Measurements from ENCODE around the gene PLXND1.
A peak's percentile ranks its signal among the peaks of the same experiment; 100 is the strongest.

The PLXND1 gene

GRCh38 chr3:129559565-129560079, 46.9 kb downstream of the PLXND1 start:
- H3K4me3 ChIP-seq (replicated peaks; ENCODE audit: low read depth, low read length): peak overlapping the region; percentile 74
- no peak for TF ChIP-seq CTCF (IDR thresholded peaks at IDR 0.05; ENCODE audit: low read depth, low read length, missing control alignments)
- no peak for DNase-seq (ENCODE audit: extremely low read depth, low read depth)

- H3K4me3 ChIP-seq (replicated peaks; ENCODE audit: low read depth, low read length): peak overlapping the region; percentile 74
- peak; percentile 63 for DNase-seq (ENCODE audit: extremely low read depth, low read depth)
- TF ChIP-seq CTCF (IDR thresholded peaks at IDR 0.05; ENCODE audit: low read depth, low read length, missing control alignments): no peak
Observed at GRCh38 chr3:129558772-129559564, 47.5 kb downstream of the PLXND1 start.

- no peak for TF ChIP-seq CTCF (IDR thresholded peaks at IDR 0.05; ENCODE audit: low read depth, low read length, missing control alignments)
- peak overlapping the region; percentile 74 for H3K4me3 ChIP-seq (replicated peaks; ENCODE audit: low read depth, low read length)
- DNase-seq (ENCODE audit: extremely low read depth, low read depth): no peak
Observed at GRCh38 chr3:129558081-129558771, 48.2 kb downstream of the PLXND1 start.

- peak overlapping the region; percentile 74 for H3K4me3 ChIP-seq (replicated peaks; ENCODE audit: low read depth, low read length)
- DNase-seq (ENCODE audit: extremely low read depth, low read depth): no peak
- TF ChIP-seq CTCF (IDR thresholded peaks at IDR 0.05; ENCODE audit: low read depth, low read length, missing control alignments): no peak
Observed at GRCh38 chr3:129557548-129557894, 49.0 kb downstream of the PLXND1 start.

- no peak overlapping the region for H3K4me3 ChIP-seq (replicated peaks; ENCODE audit: low read depth, low read length)
- no peak for TF ChIP-seq CTCF (IDR thresholded peaks at IDR 0.05; ENCODE audit: low read depth, low read length, missing control alignments)
- DNase-seq (ENCODE audit: extremely low read depth, low read depth): no peak
Observed at GRCh38 chr3:129556890-129557547, 49.5 kb downstream of the PLXND1 start.

GRCh38 chr3:129556358-129556695, 50.1 kb downstream of the PLXND1 start:
- DNase-seq (ENCODE audit: extremely low read depth, low read depth): no peak
- no peak overlapping the region for H3K4me3 ChIP-seq (replicated peaks; ENCODE audit: low read depth, low read length)
- TF ChIP-seq CTCF (IDR thresholded peaks at IDR 0.05; ENCODE audit: low read depth, low read length, missing control alignments): no peak
